Measurements from ENCODE around the gene BRINP1. TPM values are rescaled to one million over a fixed set of nuclear protein-coding genes. Genes with fewer than 3 reads are reported as not detected.

Gene BRINP1
- total and polyA plus RNA-seq, 2 donors (not counting 1 experiment from before 2014, with no cell fraction given): not detected

GRCh38 chr9:119240546-119240945, 128.7 kb downstream of the BRINP1 start:
- Histone ChIP-seq H3K9me3 (ENCODE audit: control extremely low read depth in 1 of 3, control insufficient read depth in 2 of 3, insufficient read depth in 1 of 3, low read length in 2 of 3) (no peaks in the 10 kb centered on the region), H3K4me3 (ENCODE audit: control extremely low read depth in 1 of 5, extremely low read depth in 1 of 5, insufficient read depth in 1 of 5, low read depth in 2 of 5, low read length in 4 of 5) (no peak overlapping the region), H3K9ac (ENCODE audit: low read length) (no peak overlapping the region), H3K27me3 (replicated peaks in 1 of 4; ENCODE audit: control extremely low read depth in 1 of 4, control insufficient read depth in 3 of 4, insufficient read depth in 4 of 4, low read length in 3 of 4) (no peaks in the 10 kb centered on the region), H3K27ac (ENCODE audit: low read length in 2 of 2) (no peak overlapping the region), H2AFZ (ENCODE audit: insufficient read depth, low read depth, low read length, poor library complexity, severe bottlenecking) (no peak overlapping the region), H3K4me2 (replicated peaks; ENCODE audit: low read depth, low read length, poor library complexity, severe bottlenecking) (no peak overlapping the region), H3K79me2 (ENCODE audit: control insufficient read depth, insufficient read depth, low read length) (no peaks in the 10 kb centered on the region), H4K20me1 (ENCODE audit: control insufficient read depth, insufficient read depth, low read length, poor library complexity, severe bottlenecking) (no peaks in the 10 kb centered on the region), H3K36me3 (replicated peaks in 1 of 2; ENCODE audit: control extremely low read depth in 1 of 2, control insufficient read depth in 1 of 2, extremely low read depth in 1 of 2, insufficient read depth in 2 of 2, low read length in 1 of 2) (no peaks in the 10 kb centered on the region), H3K4me1 (ENCODE audit: control insufficient read depth in 2 of 2, insufficient read depth in 2 of 2, low read length in 2 of 2) (no peaks in the 10 kb centered on the region)
- Mint-ChIP-seq H3K4me1 (no peaks in the 10 kb centered on the region), H3K9me3 (ENCODE audit: insufficient read depth) (no peaks in the 10 kb centered on the region), H3K27ac (no peak overlapping the region), H3K27me3 (no peaks in the 10 kb centered on the region), H3K4me3 (no peak overlapping the region)
- no peak for ATAC-seq (ENCODE audit: low read depth)
- CTCF ChIA-PET: no interaction called here
- no peak for DNase-seq
- WGBS (ENCODE audit: insufficient coverage): 90% methylated on average over 2 of the region's 4 CpGs
- intact Hi-C loops (cut with micrococcal nuclease): no loop called here
- POLR2A ChIA-PET: no interaction called here
- no peak for TF ChIP-seq EZH2 (IDR thresholded peaks at IDR 0.05; ENCODE audit: borderline replicate concordance, insufficient read depth, low read depth, low read length, poor library complexity, severe bottlenecking)
- TF ChIP-seq CTCF (IDR thresholded peaks at IDR 0.05): no peak

- Histone ChIP-seq H3K36me3 (replicated peaks in 1 of 2; ENCODE audit: control extremely low read depth in 1 of 2, control insufficient read depth in 1 of 2, extremely low read depth in 1 of 2, insufficient read depth in 2 of 2, low read length in 1 of 2) (no peaks in the 10 kb centered on the region), H4K20me1 (ENCODE audit: control insufficient read depth, insufficient read depth, low read length, poor library complexity, severe bottlenecking) (no peaks in the 10 kb centered on the region), H3K4me2 (replicated peaks; ENCODE audit: low read depth, low read length, poor library complexity, severe bottlenecking) (no peak overlapping the region), H3K9ac (ENCODE audit: low read length) (no peak overlapping the region), H3K9me3 (ENCODE audit: control extremely low read depth in 1 of 3, control insufficient read depth in 2 of 3, insufficient read depth in 1 of 3, low read length in 2 of 3) (no peaks in the 10 kb centered on the region), H3K27ac (ENCODE audit: low read length in 2 of 2) (no peak overlapping the region), H3K4me1 (ENCODE audit: control insufficient read depth in 2 of 2, insufficient read depth in 2 of 2, low read length in 2 of 2) (no peaks in the 10 kb centered on the region), H2AFZ (ENCODE audit: insufficient read depth, low read depth, low read length, poor library complexity, severe bottlenecking) (no peak overlapping the region), H3K4me3 (ENCODE audit: control extremely low read depth in 1 of 5, extremely low read depth in 1 of 5, insufficient read depth in 1 of 5, low read depth in 2 of 5, low read length in 4 of 5) (no peak overlapping the region), H3K79me2 (ENCODE audit: control insufficient read depth, insufficient read depth, low read length) (no peaks in the 10 kb centered on the region), H3K27me3 (replicated peaks in 1 of 4; ENCODE audit: control extremely low read depth in 1 of 4, control insufficient read depth in 3 of 4, insufficient read depth in 4 of 4, low read length in 3 of 4) (no peaks in the 10 kb centered on the region)
- 64% methylated on average over 1 of the region's 1 CpG for WGBS (ENCODE audit: insufficient coverage)
- DNase-seq (no peak), ATAC-seq (ENCODE audit: low read depth) (no peak)
- H3K27ac Mint-ChIP-seq: no peak overlapping the region
- POLR2A ChIA-PET: no interaction called here
- H3K4me3 Mint-ChIP-seq: no peak overlapping the region
- H3K27me3 Mint-ChIP-seq: no peaks in the 10 kb centered on the region
- CTCF ChIA-PET: no interaction called here
- no peaks in the 10 kb centered on the region for H3K9me3 Mint-ChIP-seq (ENCODE audit: insufficient read depth)
- intact Hi-C loops (cut with micrococcal nuclease): no loop called here
- H3K4me1 Mint-ChIP-seq: no peaks in the 10 kb centered on the region
- TF ChIP-seq CTCF (IDR thresholded peaks at IDR 0.05): no peak
- TF ChIP-seq EZH2 (IDR thresholded peaks at IDR 0.05; ENCODE audit: borderline replicate concordance, insufficient read depth, low read depth, low read length, poor library complexity, severe bottlenecking): no peak
Observed at GRCh38 chr9:119234636-119235035, 134.6 kb downstream of the BRINP1 start.
